Endothelial cell of umbilical vein (primary cell): ENCODE data around the gene GLI2. TPM values are rescaled to one million over a fixed set of nuclear protein-coding genes. Genes with fewer than 3 reads are reported as not detected.

Source experiments
- BruUV-seq: library from RNA; stranded (reverse); fragments of 400-500 nt; replicated peaks from 2 replicates; lab custom pipeline; 2021; lab: Mats Ljungman, UMichigan
- CTCF ChIA-PET: fragments of 300-600, 350-600 bp; sonication (Branson Sonifier 250); formaldehyde crosslinking; loops from one replicate; lab custom pipeline; 2021; ENCODE audit warnings: antibody characterized with exemption, inconsistent platforms; lab: Charles Lee
- POLR2A ChIA-PET: fragments of 300-600, 350-600 bp; sonication (Branson Sonifier 250); formaldehyde crosslinking; loops from one replicate; lab custom pipeline; 2021; ENCODE audit warnings: antibody characterized with exemption, inconsistent platforms; lab: Charles Lee
- DNase-seq: peaks from one replicate; pipeline ENCODE4 v3.0.0-alpha.2; 2011; ENCODE audit warnings: low read depth, low spot score
- FAIRE-seq: peaks from 2 replicates; lab custom pipeline; 2011; peaks lifted over from hg19 to GRCh38; lab: Jason Lieb, UNC
- H2AFZ ChIP-seq: 2 replicates; pipeline ENCODE4 v1.6.0; 2012; ENCODE audit warnings: low read depth, low read length, control low read depth, inconsistent platforms
- H3K27ac ChIP-seq: 2 replicates; pipeline ENCODE4 v1.5.1; 2011; ENCODE audit warnings: low read depth, mild to moderate bottlenecking, control low read depth, low read length, moderate library complexity; ENCODE audit not compliant: insufficient read depth
- H3K27me3 ChIP-seq, 2 experiments: 2 replicates each; pipeline versions ENCODE4 v1.6.0 to v1.6.1; 2011; ENCODE audit warnings: low read length in 2 of 2, mixed read lengths in 1 of 2; ENCODE audit not compliant: control insufficient read depth in 2 of 2, insufficient read depth in 2 of 2
- H3K36me3 ChIP-seq, 2 experiments: 2 replicates in 1 of 2; 3 replicates in 1 of 2; pipeline ENCODE4 v1.5.1; 2011; ENCODE audit warnings: low read length in 2 of 2, mild to moderate bottlenecking in 1 of 2, moderate library complexity in 1 of 2; ENCODE audit not compliant: control insufficient read depth in 2 of 2, insufficient read depth in 2 of 2; ENCODE audit errors: extremely low read depth in 1 of 2
- H3K4me1 ChIP-seq: 3 replicates; pipeline ENCODE4 v1.5.1; 2011; ENCODE audit warnings: mild to moderate bottlenecking, low read length; ENCODE audit not compliant: control insufficient read depth, insufficient read depth; ENCODE audit errors: extremely low read depth
- H3K4me2 ChIP-seq: 2 replicates; pipeline ENCODE4 v1.6.1; 2011; ENCODE audit warnings: low read length, control low read depth, mixed read lengths; ENCODE audit not compliant: insufficient read depth
- H3K4me3 ChIP-seq, 3 experiments: fragments of 200-600 bp in 1 of 3; sonication (generic), shearing (Covaris generic) in 1 of 3; replicated peaks in 1 of 3; 2 replicates each; pipeline ENCODE4 v1.5.1; 2011 to 2016; ENCODE audit warnings: control low read depth in 3 of 3, low read length in 3 of 3, mild to moderate bottlenecking in 2 of 3, inconsistent platforms in 1 of 3, low read depth in 1 of 3, moderate library complexity in 1 of 3; ENCODE audit not compliant: insufficient read depth in 1 of 3
- H3K79me2 ChIP-seq: 2 replicates; pipeline ENCODE4 v1.6.0; 2012; ENCODE audit warnings: low read length, inconsistent platforms; ENCODE audit not compliant: control insufficient read depth, insufficient read depth
- H3K9ac ChIP-seq: replicated peaks from 2 replicates; pipeline ENCODE3; 2011; ENCODE audit warnings: low read length, control low read depth; ENCODE audit not compliant: insufficient read depth; ENCODE audit errors: extremely low read depth
- H3K9me1 ChIP-seq: replicated peaks from 3 replicates; pipeline ENCODE4 v1.6.0; 2011; ENCODE audit warnings: mild to moderate bottlenecking, low read length; ENCODE audit not compliant: control insufficient read depth, insufficient read depth; ENCODE audit errors: extremely low read depth
- H3K9me3 ChIP-seq: replicated peaks from 2 replicates; pipeline ENCODE4 v1.5.1; 2012; ENCODE audit warnings: low read length, inconsistent platforms; ENCODE audit not compliant: control insufficient read depth, insufficient read depth
- H4K20me1 ChIP-seq: replicated peaks from 2 replicates; pipeline ENCODE3; 2011; ENCODE audit warnings: mild to moderate bottlenecking, low read length; ENCODE audit not compliant: control insufficient read depth, insufficient read depth; ENCODE audit errors: extremely low read depth
- EZH2 ChIP-seq: IDR thresholded peaks from 2 replicates; pipeline ENCODE4 v1.6.1; 2012; ENCODE audit warnings: borderline replicate concordance, low read depth, mild to moderate bottlenecking, moderate library complexity, low read length, inconsistent platforms; ENCODE audit not compliant: severe bottlenecking
- FOS ChIP-seq: IDR thresholded peaks from 2 replicates; pipeline ENCODE4 v1.6.1; 2011; ENCODE audit warnings: mild to moderate bottlenecking, low read length, moderate library complexity, borderline replicate concordance; ENCODE audit not compliant: insufficient read depth
- GATA2 ChIP-seq: IDR thresholded peaks from 2 replicates; pipeline ENCODE4 v1.7.0; 2011; ENCODE audit warnings: low read depth, mild to moderate bottlenecking, moderate library complexity, mixed read lengths, low read length; ENCODE audit not compliant: insufficient read length, insufficient read depth
- JUN ChIP-seq: IDR thresholded peaks from 2 replicates; pipeline ENCODE4 v1.6.1; 2011; ENCODE audit warnings: borderline replicate concordance, low read depth; ENCODE audit not compliant: insufficient read length, insufficient read depth
- MAX ChIP-seq: IDR thresholded peaks from 2 replicates; pipeline ENCODE4 v1.6.1; 2011; ENCODE audit not compliant: insufficient read depth, insufficient read length
- MYC ChIP-seq: IDR thresholded peaks from one replicate; pipeline ENCODE4 v1.6.1; 2011; ENCODE audit warnings: mild to moderate bottlenecking, low read depth, low read length
- POLR2A ChIP-seq: IDR thresholded peaks from 2 replicates; pipeline ENCODE4 v1.6.1; 2012; ENCODE audit warnings: low read depth, mild to moderate bottlenecking, control low read depth, low read length
- POLR2AphosphoS5 ChIP-seq: IDR thresholded peaks from 2 replicates; pipeline ENCODE4 v1.6.1; 2012; ENCODE audit warnings: low read depth, mild to moderate bottlenecking, control low read depth, low read length, moderate library complexity; ENCODE audit not compliant: insufficient read depth
- dilution Hi-C: fragments of 300-500 bp; cut with MboI; formaldehyde crosslinking; loops from one replicate; pipeline ENCODE4 v1.15.0; 2019; ENCODE audit warnings: low sequenced_read_pairs; ENCODE audit not compliant: extremely low pct_ligation_motif_present
- intact Hi-C: fragments of 100-400 bp; cut with micrococcal nuclease; formaldehyde crosslinking; loops from one replicate; pipeline ENCODE4 v1.10.0; 2022
- polyA plus RNA-seq, 4 experiments: library from polyadenylated mRNA; depleted of rRNA in 3 of 4; stranded (reverse) in 3 of 4; unstranded in 1 of 4; fragments of >200 nt; gene quantifications; 2 replicates each; pipeline versions ENCODE4 v1.2.1 to v1.2.3, GENCODE V29; 2011 to 2012; ENCODE audit warnings: missing spikeins in 1 of 4
- total RNA-seq: library from RNA; stranded (reverse); gene quantifications from 2 replicates; pipeline ENCODE4 v1.2.3, GENCODE V29; 2021
- TF ChIP-seq, protein P1 (sequence below), 2 donors: IDR thresholded peaks; 1 replicate in 1 of 2; 2 replicates in 1 of 2; pipeline ENCODE4 v1.5.1; 2011; ENCODE audit warnings: low read length in 2 of 2, mild to moderate bottlenecking in 2 of 2, moderate library complexity in 2 of 2, control low read depth in 1 of 2, inconsistent platforms in 1 of 2, low read depth in 1 of 2; ENCODE audit not compliant: insufficient read depth in 1 of 2; ENCODE audit errors: extremely low read depth in 1 of 2

GLI2 gene
- total and polyA plus RNA-seq, 2 donors (not counting 3 experiments of a cell fraction or from before 2014, with no cell fraction given), result 0.13 TPM; not detected in 1

- DNase-seq, result no peak
- H3K9ac ChIP-seq, result no peak overlapping the region
- H3K9me3 ChIP-seq, result no peaks in the 10 kb centered on the region
- no peak overlapping the region for H3K27ac ChIP-seq
- no peak overlapping the region for H3K4me3 ChIP-seq
- H3K9me1 ChIP-seq, result no peaks in the 10 kb centered on the region
- ChIA-PET POLR2A (no interaction called here), CTCF (interaction anchor here (0.7 to 1.2 kb wide), 2 partner anchors 371 to 812 kb away, joined by 3 read pairs; no protein-coding TSS in a partner anchor)
- H3K79me2 ChIP-seq, result no peaks in the 10 kb centered on the region
- BruUV-seq, result no TSS peak
- intact Hi-C loops (no loop called here), dilution Hi-C loops (loop anchor here (10.0 kb wide), 1 partner anchor 356 kb away; no protein-coding TSS in a partner anchor)
- TF ChIP-seq POLR2AphosphoS5 (no peak), MAX (no peak), POLR2A (no peak), GATA2 (no peak), EZH2 (no peak), JUN (no peak), FOS (no peak), MYC (no peak)
- TF ChIP-seq, protein P1, sequence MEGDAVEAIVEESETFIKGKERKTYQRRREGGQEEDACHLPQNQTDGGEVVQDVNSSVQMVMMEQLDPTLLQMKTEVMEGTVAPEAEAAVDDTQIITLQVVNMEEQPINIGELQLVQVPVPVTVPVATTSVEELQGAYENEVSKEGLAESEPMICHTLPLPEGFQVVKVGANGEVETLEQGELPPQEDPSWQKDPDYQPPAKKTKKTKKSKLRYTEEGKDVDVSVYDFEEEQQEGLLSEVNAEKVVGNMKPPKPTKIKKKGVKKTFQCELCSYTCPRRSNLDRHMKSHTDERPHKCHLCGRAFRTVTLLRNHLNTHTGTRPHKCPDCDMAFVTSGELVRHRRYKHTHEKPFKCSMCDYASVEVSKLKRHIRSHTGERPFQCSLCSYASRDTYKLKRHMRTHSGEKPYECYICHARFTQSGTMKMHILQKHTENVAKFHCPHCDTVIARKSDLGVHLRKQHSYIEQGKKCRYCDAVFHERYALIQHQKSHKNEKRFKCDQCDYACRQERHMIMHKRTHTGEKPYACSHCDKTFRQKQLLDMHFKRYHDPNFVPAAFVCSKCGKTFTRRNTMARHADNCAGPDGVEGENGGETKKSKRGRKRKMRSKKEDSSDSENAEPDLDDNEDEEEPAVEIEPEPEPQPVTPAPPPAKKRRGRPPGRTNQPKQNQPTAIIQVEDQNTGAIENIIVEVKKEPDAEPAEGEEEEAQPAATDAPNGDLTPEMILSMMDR (IDR thresholded peaks at IDR 0.05; ENCODE audit: extremely low read depth in 1 of 2, insufficient read depth in 1 of 2, low read depth in 1 of 2, low read length in 2 of 2), result no peak
- peaks cover 3% of the 10 kb centered on the region for H3K4me1 ChIP-seq
- no peaks in the 10 kb centered on the region for H4K20me1 ChIP-seq
- no peak overlapping the region for H2AFZ ChIP-seq
- no peak overlapping the region for H3K4me2 ChIP-seq
- H3K27me3 ChIP-seq, result peaks cover 16% of the 10 kb centered on the region in 2 experiments
- no peak for FAIRE-seq
- no peaks in the 10 kb centered on the region for H3K36me3 ChIP-seq
These were observed 26.6 kb upstream of the GLI2 start for GRCh38 chr2:120708944-120709607.
